ENCODE results near the gene LBH.

The LBH gene

DNA sequence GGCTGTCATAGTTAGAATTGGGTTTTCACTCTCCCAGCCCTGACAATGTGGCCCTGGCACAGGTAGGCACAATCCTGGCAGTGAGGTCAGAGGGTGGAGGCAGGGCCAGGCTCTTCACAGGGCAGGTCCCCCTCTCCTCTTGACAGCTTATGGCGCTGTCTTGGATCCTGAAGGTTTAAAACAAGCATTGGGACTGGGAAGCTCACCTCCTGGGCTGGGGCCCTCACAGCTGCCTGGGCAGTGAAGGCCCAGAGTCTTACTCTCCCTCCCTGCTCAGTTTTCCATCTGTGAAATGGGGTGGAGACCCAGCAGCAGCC is 23.3 kb downstream of the LBH start:
- WGBS (ENCODE audit: extremely low coverage, insufficient coverage, low lambda C conversion rate): no CpG with 5 or more reads among the region's 1 CpG
- H3K18ac ChIP-seq (ENCODE audit: low read length): no peak overlapping the region
- H3K23ac ChIP-seq (ENCODE audit: low read length): no peak overlapping the region
- H3K36me3 ChIP-seq (ENCODE audit: control insufficient read depth, insufficient read depth, low read length): peaks cover 15% of the 10 kb centered on the region
- no peak overlapping the region for H3K56ac ChIP-seq (ENCODE audit: low read length)
- peaks cover 7% of the 10 kb centered on the region for H3K4me1 ChIP-seq (ENCODE audit: control insufficient read depth, low read depth, low read length)
- H3K4ac ChIP-seq (ENCODE audit: low read depth, low read length): no peak overlapping the region
- H3K27ac ChIP-seq (ENCODE audit: low read depth, low read length): no peak overlapping the region
- H2BK15ac ChIP-seq (replicated peaks; ENCODE audit: low read depth): no peak overlapping the region
- H3K27me3 ChIP-seq (ENCODE audit: insufficient read depth, low read length, poor library complexity): no peaks in the 10 kb centered on the region
- H4K5ac ChIP-seq (ENCODE audit: low read length): no peak overlapping the region
- DNase-seq: no peak
- H3K79me1 ChIP-seq (ENCODE audit: low read length): peaks cover 34% of the 10 kb centered on the region
- H3K79me2 ChIP-seq (ENCODE audit: control insufficient read depth, insufficient read depth, low read length): peaks cover 20% of the 10 kb centered on the region
- H3K4me2 ChIP-seq (ENCODE audit: low read length): no peak overlapping the region
- no peak overlapping the region for H2BK5ac ChIP-seq (ENCODE audit: low read length)
- H3K9ac ChIP-seq (ENCODE audit: low read length): no peak overlapping the region
- H4K8ac ChIP-seq (ENCODE audit: low read depth, low read length): no peak overlapping the region
- H2AK5ac ChIP-seq (ENCODE audit: low read length): no peak overlapping the region
- H3K4me3 ChIP-seq (ENCODE audit: low read length): no peak overlapping the region
- no peak overlapping the region for H2BK120ac ChIP-seq (ENCODE audit: low read depth, low read length)

DNA sequence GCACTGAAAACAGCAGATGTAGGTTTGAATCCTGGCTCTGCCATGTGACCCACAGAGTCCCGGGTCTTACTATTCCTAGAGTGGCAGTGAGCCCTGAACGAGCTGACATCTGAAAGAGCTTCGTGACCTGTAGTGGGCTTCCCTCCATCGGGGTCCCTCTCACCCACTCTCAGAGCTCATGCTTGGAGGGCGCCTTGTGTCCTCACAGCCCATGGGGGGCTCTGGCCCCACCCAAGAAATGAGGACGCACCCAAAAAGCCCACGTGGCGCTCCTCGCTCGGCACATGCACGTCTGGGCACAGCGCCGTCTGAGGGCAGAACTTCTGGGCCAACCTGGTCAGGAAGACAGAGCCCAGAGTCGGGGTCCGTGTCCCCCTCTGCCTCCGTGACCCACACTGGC is 23.7 kb downstream of the LBH start:
- peaks cover 20% of the 10 kb centered on the region for H3K79me2 ChIP-seq (ENCODE audit: control insufficient read depth, insufficient read depth, low read length)
- peaks cover 31% of the 10 kb centered on the region for H3K79me1 ChIP-seq (ENCODE audit: low read length)
- no peak overlapping the region for H3K9ac ChIP-seq (ENCODE audit: low read length)
- H3K27me3 ChIP-seq (ENCODE audit: insufficient read depth, low read length, poor library complexity): no peaks in the 10 kb centered on the region
- no peak overlapping the region for H2AK5ac ChIP-seq (ENCODE audit: low read length)
- no peak overlapping the region for H4K5ac ChIP-seq (ENCODE audit: low read length)
- no peak for DNase-seq
- H3K27ac ChIP-seq (ENCODE audit: low read depth, low read length): no peak overlapping the region
- no peak overlapping the region for H3K4ac ChIP-seq (ENCODE audit: low read depth, low read length)
- H3K4me1 ChIP-seq (ENCODE audit: control insufficient read depth, low read depth, low read length): peaks cover 7% of the 10 kb centered on the region
- no peak overlapping the region for H3K4me3 ChIP-seq (ENCODE audit: low read length)
- no peak overlapping the region for H4K8ac ChIP-seq (ENCODE audit: low read depth, low read length)
- no peak overlapping the region for H2BK15ac ChIP-seq (replicated peaks; ENCODE audit: low read depth)
- peaks cover 15% of the 10 kb centered on the region for H3K36me3 ChIP-seq (ENCODE audit: control insufficient read depth, insufficient read depth, low read length)
- H3K23ac ChIP-seq (ENCODE audit: low read length): no peak overlapping the region
- WGBS (ENCODE audit: extremely low coverage, insufficient coverage, low lambda C conversion rate): no CpG with 5 or more reads among the region's 16 CpGs
- H3K4me2 ChIP-seq (ENCODE audit: low read length): no peak overlapping the region
- H2BK5ac ChIP-seq (ENCODE audit: low read length): no peak overlapping the region
- no peak overlapping the region for H3K18ac ChIP-seq (ENCODE audit: low read length)
- no peak overlapping the region for H2BK120ac ChIP-seq (ENCODE audit: low read depth, low read length)
- no peak overlapping the region for H3K56ac ChIP-seq (ENCODE audit: low read length)

DNA sequence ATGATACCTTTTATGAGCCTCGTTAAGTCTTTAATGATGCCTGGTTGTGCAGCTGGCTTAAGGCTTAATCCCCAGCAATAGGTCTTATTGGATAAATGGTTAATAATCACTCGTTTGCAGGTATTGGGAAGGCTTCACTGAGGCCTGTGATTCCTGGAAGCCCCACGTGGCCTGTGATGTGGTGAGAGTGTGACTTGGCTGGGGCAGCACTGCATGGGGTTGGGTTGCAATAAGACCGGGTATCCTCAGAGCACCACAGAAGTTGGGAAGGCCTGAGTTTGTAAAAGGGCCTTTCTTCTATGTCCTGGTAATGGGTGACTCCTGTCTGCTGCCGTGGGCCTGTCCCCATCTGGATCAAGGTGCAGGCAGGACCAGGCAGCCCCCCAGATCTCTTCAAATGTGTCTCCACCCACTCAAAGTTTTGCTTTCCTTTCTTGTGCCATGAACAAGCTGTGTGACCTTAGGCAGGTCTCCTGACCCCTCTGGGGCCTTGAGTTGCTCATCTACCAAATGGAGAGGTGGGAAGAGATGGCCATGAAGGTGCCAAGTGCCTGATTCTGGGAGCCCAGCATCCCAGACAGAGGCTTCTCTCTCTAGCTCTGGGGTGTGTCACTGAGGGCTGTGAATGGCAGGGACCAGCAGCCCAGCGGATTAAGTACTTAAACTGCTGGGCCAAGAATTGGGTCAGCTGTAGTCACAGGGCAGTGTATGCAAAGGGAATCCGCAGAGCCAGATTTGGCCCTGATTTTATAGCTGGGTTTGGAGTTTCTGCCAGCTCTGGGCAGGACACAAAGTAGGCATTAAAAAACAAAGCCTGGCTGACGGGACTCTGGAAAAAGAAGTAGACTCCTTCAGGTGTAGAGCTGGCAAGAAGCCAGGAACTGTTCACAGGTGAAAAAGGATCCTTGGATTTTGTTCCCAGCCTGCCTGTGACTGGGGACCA is 24.4 kb downstream of the LBH start:
- Histone ChIP-seq H3K79me2 (ENCODE audit: control insufficient read depth, insufficient read depth, low read length) (peaks cover 20% of the 10 kb centered on the region), H4K5ac (ENCODE audit: low read length) (no peak overlapping the region), H2BK120ac (ENCODE audit: low read depth, low read length) (no peak overlapping the region), H3K4me2 (ENCODE audit: low read length) (no peak overlapping the region), H2AK5ac (ENCODE audit: low read length) (no peak overlapping the region), H4K8ac (ENCODE audit: low read depth, low read length) (no peak overlapping the region), H3K36me3 (ENCODE audit: control insufficient read depth, insufficient read depth, low read length) (peaks cover 15% of the 10 kb centered on the region), H3K9ac (ENCODE audit: low read length) (no peak overlapping the region), H2BK15ac (replicated peaks; ENCODE audit: low read depth) (no peak overlapping the region), H3K4me1 (ENCODE audit: control insufficient read depth, low read depth, low read length) (peaks cover 7% of the 10 kb centered on the region), H2BK5ac (ENCODE audit: low read length) (no peak overlapping the region), H3K27ac (ENCODE audit: low read depth, low read length) (no peak overlapping the region), H3K4ac (ENCODE audit: low read depth, low read length) (no peak overlapping the region), H3K18ac (ENCODE audit: low read length) (no peak overlapping the region), H3K56ac (ENCODE audit: low read length) (no peak overlapping the region), H3K4me3 (ENCODE audit: low read length) (no peak overlapping the region), H3K79me1 (ENCODE audit: low read length) (peaks cover 29% of the 10 kb centered on the region), H3K23ac (ENCODE audit: low read length) (no peak overlapping the region), H3K27me3 (ENCODE audit: insufficient read depth, low read length, poor library complexity) (no peaks in the 10 kb centered on the region)
- no peak for DNase-seq
- no CpG with 5 or more reads among the region's 8 CpGs for WGBS (ENCODE audit: extremely low coverage, insufficient coverage, low lambda C conversion rate)

DNA sequence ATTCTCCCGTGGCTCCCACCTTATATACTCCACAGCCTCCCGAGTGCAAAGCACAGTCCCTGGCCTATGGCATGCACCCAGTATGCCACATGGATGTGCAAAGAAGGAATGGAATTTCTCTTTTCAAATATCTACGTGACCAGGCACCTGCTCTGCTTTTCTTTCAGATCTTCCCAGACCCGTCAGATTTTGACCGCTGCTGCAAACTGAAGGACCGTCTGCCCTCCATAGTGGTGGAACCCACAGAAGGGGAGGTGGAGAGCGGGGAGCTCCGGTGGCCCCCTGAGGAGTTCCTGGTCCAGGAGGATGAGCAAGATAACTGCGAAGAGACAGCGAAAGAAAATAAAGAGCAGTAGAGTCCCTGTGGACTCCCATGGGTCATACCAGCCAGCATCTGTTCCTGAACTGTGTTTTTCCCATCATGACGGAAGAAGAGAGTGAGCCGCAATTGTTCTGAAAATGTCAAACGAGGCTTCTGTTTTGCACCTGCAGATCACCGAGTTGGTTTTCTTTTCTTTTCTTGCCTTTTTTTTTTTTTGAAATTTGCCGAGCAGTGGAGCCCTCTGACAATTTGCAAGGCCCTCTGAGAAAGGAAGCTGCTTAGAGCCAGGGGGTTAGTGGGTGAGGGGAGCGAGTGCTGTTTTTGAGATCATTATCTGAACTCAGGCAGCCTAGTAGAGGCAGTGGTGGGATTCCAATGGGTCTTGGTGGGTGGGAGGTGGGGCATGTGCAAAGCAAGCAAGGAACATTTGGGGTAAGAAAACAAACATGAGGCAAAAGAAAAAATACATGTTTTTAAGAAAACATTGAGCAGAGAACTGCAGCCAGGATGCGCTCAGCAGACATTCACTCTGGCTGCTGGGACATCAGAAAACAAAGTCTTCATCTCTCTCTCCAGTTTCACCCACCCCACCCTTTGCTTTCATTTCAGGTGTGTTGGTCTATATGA is 26.2 kb downstream of the LBH start:
- Histone ChIP-seq H3K4ac (ENCODE audit: low read depth, low read length) (no peak overlapping the region), H3K56ac (ENCODE audit: low read length) (no peak overlapping the region), H3K4me2 (ENCODE audit: low read length) (no peak overlapping the region), H3K27ac (ENCODE audit: low read depth, low read length) (no peak overlapping the region), H2BK5ac (ENCODE audit: low read length) (no peak overlapping the region), H2BK120ac (ENCODE audit: low read depth, low read length) (no peak overlapping the region), H2BK15ac (replicated peaks; ENCODE audit: low read depth) (no peak overlapping the region), H3K23ac (ENCODE audit: low read length) (no peak overlapping the region), H3K4me1 (ENCODE audit: control insufficient read depth, low read depth, low read length) (peaks cover 5% of the 10 kb centered on the region), H4K5ac (ENCODE audit: low read length) (no peak overlapping the region), H4K8ac (ENCODE audit: low read depth, low read length) (no peak overlapping the region), H2AK5ac (ENCODE audit: low read length) (no peak overlapping the region), H3K27me3 (ENCODE audit: insufficient read depth, low read length, poor library complexity) (no peaks in the 10 kb centered on the region), H3K79me2 (ENCODE audit: control insufficient read depth, insufficient read depth, low read length) (peaks cover 18% of the 10 kb centered on the region), H3K79me1 (ENCODE audit: low read length) (peaks cover 27% of the 10 kb centered on the region), H3K4me3 (ENCODE audit: low read length) (no peak overlapping the region), H3K18ac (ENCODE audit: low read length) (no peak overlapping the region), H3K9ac (ENCODE audit: low read length) (no peak overlapping the region), H3K36me3 (ENCODE audit: control insufficient read depth, insufficient read depth, low read length) (peaks cover 15% of the 10 kb centered on the region)
- no peak for DNase-seq
- WGBS (ENCODE audit: extremely low coverage, insufficient coverage, low lambda C conversion rate): no CpG with 5 or more reads among the region's 17 CpGs

DNA sequence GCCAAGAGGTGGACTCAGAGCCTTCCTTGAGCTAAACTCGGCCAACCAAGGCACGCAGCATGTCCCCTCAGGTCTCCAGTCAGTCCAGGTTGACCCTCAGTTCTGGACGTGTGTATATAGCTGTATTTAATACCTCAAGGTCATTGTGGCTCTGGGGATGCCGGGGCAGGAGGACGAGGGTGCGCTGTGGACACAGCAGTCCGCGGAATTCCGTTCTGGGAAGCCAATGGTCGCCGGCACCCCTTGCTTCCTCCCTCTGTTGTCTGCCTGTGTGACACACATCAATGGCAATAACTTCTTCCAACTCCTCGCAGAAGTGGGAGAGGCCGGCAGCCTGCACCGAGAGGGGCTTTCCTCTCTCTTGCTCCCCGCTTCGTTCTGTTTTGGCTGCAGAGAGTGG is 27.7 kb downstream of the LBH start:
- no CpG with 5 or more reads among the region's 16 CpGs for WGBS (ENCODE audit: extremely low coverage, insufficient coverage, low lambda C conversion rate)

More for the DNA sequence above, 27.7 kb downstream of the LBH start:
- H3K4me2 ChIP-seq (ENCODE audit: low read length): no peak overlapping the region
- no peak for DNase-seq
- H3K56ac ChIP-seq (ENCODE audit: low read length): no peak overlapping the region
- H3K4me1 ChIP-seq (ENCODE audit: control insufficient read depth, low read depth, low read length): no peaks in the 10 kb centered on the region
- H3K79me1 ChIP-seq (ENCODE audit: low read length): peaks cover 21% of the 10 kb centered on the region
- no peaks in the 10 kb centered on the region for H3K27me3 ChIP-seq (ENCODE audit: insufficient read depth, low read length, poor library complexity)
- peaks cover 10% of the 10 kb centered on the region for H3K79me2 ChIP-seq (ENCODE audit: control insufficient read depth, insufficient read depth, low read length)
- H4K5ac ChIP-seq (ENCODE audit: low read length): no peak overlapping the region
- H3K4ac ChIP-seq (ENCODE audit: low read depth, low read length): no peak overlapping the region
- no peak overlapping the region for H3K9ac ChIP-seq (ENCODE audit: low read length)
- no peak overlapping the region for H2BK5ac ChIP-seq (ENCODE audit: low read length)
- no peak overlapping the region for H3K23ac ChIP-seq (ENCODE audit: low read length)
- H3K4me3 ChIP-seq (ENCODE audit: low read length): no peak overlapping the region
- H2BK15ac ChIP-seq (replicated peaks; ENCODE audit: low read depth): no peak overlapping the region
- no peak overlapping the region for H2AK5ac ChIP-seq (ENCODE audit: low read length)
- H4K8ac ChIP-seq (ENCODE audit: low read depth, low read length): no peak overlapping the region
- H2BK120ac ChIP-seq (ENCODE audit: low read depth, low read length): no peak overlapping the region
- H3K36me3 ChIP-seq (ENCODE audit: control insufficient read depth, insufficient read depth, low read length): peaks cover 12% of the 10 kb centered on the region
- H3K18ac ChIP-seq (ENCODE audit: low read length): no peak overlapping the region
- no peak overlapping the region for H3K27ac ChIP-seq (ENCODE audit: low read depth, low read length)
